GM21390 (cell line): ENCODE data around the gene TMEM198.

Experiments used
- ATAC-seq: cut with Tn5 transposase; IDR thresholded peaks from one replicate; pipeline ENCODE4 v1.9.1; 2021; ENCODE audit not compliant: unreplicated experiment

Gene TMEM198

DNA sequence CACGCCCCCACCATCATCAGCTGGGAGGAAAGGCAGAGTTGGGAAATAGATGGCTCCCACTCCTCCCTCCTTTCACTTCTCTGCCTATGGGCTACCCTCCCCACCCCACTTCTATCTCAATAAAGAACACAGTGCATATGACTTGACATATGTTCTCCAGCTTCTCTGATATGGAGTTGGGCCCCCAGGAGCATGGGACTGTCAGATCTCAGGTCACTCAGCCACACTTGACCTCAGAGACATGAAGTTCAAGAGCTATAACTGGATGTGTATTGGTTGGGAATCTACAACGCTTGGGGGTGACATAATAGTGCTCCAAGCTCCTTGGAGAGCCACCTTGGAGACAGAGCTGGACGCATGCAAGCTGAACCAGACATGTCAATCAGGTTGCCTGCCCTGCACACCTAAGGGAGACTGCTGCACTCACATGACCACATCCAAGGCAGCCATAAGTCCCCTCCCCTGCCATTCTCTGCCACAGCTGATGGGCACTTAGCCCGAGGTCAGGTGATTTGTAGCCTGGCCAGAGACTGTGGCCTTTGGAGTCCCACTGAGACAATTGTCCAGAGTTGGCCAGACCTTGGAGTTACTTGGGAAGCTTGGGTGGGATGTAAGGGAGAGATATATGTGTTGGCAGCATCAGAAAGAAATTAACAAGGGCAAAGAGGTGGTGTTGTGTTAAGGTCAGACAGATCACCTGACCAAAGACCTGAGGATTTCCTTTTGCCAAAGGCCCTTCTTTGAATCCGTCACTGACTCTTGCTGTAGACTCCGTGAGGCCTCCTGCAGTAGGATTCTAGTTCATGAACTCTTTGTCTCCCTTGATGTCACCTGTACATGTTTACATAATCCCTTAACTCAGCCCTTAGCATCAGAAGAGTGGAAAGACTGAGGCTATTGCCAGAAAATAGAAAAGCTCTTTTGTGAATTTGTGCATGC lies 32.0 kb downstream of the TMEM198 start:
- no peak for ATAC-seq

DNA sequence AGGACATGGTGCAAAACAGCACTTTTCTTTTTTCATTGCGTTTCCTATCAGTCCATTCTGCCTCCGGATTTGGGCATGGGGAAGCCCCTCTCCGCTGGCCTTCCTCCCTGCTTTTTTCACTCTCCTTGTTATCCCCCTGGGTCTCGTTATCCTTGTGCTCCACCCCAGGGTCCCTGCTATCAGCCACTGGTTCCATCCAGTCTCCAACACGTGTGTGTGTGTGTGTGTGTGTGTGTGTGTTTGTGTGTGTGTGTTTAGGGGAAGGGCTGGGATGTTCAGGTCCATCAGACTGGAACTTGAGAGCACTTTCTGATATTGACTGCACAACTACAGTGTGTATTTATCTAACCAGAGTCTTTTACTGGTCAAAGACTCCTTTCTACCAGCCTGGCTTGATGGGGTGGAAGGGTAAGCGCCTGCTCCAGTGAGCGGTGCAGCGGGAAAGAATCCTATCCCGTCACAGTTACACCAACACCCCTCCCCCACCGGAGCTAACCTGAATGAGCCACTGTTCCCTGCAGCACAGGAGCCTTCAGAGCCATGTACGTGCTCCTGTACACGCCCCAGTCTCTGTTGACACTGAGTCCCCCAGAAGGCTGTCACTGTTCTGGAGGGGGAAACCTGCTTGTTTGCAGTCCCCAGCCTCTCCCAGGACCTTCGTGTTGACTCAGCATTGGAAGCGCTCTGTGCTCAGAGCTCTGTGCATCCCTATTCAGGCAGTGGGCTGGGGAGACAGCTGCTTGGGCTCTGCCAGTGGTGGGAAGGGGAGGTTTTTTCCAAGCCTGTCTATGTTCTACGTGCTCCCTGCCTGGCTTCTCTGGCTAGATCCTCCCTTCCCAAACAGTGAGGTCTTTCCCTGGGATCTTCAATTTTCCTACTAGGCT lies 32.9 kb downstream of the TMEM198 start:
- no peak for ATAC-seq

DNA sequence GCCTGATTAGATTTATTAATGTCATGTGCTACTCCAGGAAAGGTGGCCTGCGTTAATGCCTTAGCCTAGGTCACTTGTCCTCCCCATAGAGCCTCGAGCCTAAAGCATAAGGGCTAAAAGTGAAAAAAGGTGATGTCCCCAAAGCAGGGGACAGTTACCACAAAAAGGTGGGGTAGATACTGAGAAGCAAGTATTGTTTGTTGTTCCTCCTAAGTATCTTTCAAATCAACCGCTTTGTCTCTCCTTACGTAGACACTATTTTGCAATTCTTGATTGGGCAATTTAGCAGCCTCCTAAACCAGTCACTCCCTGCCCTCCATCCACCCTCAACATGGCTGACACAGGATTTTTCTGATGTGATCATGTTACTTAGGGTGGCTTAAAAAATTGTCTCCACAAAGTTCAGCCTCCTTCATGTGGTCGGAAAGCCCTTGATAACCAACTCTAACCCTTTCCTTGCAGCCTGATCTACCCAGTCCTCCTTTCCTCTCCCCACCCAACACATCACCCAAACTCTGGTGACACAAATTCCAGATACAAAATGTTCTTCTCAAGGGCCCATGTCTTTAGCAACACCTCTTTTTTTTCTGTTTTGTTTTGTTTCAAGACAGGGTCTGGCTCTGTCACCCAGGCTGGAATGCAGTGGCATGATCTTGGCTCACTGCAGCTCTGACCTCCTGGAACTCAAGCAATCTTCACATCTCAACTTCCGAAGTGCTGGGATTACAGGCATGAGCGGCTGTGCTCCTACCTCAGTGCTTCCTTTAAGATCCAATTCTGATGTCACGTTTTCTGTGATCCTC lies 35.2 kb downstream of the TMEM198 start:
- no peak for ATAC-seq

DNA sequence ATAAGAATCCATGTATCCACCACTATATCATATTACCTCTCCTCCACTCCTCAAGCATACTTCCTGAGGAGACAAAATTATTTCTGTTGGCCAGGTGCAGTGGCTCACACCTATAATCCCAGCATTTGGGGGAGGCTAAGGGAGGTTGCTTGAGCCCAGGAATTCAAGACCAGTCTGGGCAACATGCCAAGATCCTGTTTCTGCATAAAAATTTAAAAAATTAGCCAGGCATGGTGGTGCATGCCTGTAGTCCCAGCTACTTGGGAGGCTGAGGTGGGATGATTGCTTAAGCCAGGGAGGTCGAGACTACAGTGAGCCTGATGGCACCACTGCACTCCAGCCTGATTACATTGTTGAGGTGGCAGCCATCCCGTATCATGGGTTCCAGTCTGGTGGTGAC lies 37.5 kb downstream of the TMEM198 start:
- no peak for ATAC-seq

DNA sequence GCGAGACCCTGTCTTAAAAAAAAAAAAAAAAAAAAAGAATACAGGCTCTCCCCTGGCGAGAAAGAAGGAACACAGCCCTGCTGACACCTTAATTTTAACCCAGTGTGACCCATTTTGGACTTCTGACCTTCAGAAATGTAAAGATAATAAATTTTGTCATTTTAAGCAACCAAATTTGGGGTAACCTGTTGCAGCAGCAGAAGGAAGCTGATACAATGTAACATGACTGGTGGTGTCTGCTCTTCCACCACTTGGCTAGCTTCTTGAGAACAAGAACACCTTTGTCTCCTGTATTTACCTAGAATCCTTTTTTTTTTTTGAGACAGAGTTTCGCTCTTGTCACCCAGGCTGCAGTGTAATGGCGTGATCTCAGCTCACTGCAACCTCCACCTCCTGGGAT lies 47.3 kb downstream of the TMEM198 start:
- no peak for ATAC-seq

DNA sequence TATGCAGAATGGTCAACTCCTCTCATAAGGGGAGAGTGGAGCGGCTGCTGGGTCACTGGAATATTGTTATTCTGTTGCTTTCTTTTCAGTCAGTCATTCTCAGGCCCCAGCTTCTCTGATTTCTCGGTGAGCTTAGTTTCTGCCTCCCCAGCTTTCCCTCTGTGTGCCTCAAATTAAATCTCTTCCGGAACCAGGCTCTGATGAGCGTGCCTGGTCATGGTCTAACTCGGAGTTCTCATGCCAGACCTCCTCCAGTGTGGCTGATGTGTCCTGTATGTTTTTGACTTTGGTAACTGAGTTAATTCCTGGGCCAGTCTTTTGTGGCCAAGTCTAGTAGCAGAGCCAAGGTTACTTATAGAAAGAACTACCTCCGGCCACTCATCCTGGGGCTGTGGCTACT lies 48.9 kb downstream of the TMEM198 start:
- ATAC-seq = no peak

DNA sequence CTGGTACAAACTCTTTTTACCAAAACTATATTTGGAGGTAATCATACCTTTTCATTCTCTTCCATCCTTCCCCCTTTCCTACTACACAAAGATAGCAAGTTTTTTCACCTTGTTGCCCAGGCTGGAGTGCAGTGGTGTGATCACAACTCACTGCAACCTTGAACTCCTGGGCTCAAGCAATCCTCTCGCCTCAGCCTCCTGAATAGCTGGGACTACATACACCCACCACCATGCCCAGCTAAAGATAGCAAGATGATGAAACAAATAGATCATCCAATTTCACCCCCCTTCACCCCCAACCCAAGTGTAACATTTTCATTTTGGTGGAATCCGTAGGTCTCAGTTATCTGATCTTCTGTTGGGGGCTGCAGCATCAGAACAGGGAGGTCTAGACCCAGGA lies 49.3 kb downstream of the TMEM198 start:
- no peak for ATAC-seq

DNA sequence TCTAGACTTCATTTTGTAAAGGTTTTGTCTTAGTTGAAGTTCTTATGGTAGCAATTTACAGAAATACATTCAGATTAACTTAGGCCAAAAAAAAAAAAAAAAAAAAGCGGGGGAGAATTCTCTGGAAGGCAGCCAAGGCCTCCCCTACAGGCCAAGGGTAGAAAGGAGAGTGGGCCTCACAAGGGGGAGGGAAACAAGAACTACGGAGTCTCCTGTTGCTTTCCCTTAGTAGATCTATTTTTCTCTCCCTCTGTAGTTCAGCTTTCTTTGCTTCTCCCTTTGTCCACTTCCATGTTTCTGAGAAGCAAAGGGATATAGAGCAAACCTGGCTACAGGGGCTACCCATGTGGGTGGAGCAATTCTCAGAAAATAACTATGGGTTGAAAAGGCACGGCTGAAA lies 51.4 kb downstream of the TMEM198 start:
- no peak for ATAC-seq

DNA sequence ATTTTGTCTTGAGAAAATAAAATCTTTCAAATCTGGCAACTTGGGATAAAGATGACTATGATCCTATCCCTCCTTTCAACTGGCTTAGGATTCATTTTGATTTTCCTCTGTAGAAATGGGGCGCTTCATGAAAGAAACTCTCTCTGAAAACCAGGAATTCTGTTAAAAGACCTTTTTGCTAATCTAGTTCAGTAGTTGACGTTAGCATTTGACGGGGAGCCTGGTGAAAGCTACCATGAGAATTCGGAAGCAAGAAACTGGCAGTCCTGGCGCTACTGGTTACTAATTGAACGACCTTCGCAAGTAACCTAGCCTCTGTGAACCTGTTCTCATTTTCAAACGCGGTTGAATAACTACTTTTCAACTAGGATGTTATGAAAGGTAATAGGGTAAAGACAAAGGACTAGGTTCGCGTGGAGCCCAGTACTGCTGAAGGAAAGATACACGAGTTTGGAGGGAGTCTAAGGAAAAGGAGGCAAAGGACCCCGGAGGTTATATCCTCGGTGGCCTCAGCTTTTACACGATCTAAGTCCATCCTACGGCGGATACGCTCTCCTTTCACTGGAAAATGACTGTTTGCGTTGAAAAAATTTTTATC lies 53.2 kb downstream of the TMEM198 start:
- peak; percentile 12 for ATAC-seq

DNA sequence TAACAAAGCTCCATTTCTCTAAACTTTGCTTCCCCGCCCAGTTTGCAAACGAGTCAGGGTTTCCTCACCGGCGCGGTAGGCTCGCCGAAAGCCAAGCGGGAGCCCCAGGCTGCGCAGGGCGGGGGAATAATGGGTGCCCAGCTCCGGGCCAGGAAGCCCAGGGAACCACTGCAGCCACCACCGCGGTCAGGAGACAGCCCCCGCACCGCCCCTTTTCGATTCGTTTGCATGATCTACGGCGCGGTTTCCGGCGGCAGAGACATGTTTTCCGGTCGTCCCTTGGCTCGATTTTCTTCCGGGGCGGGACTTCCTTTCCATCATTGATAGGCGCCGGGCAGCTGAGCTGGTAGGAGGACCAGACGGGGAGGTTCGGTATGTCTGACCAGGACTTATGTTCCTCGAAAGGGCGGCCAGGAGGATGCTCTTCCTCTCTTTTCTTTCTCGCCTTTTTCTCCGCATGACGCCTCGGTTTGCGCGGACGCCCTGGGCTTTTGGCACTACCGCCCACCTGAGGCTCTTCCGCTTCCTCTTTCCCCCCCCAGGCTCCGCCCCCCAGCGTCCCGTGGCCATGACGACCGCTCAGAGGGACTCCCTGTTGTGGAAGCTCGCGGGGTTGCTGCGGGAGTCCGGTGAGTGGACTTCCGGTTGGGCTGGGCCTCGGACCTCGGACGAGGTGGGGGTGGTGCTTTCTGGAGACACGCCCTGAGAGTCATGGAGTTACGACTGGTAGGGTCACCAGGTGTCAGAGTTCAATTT lies 53.9 kb downstream of the TMEM198 start, which contains the start of gene STK11IP:
TSS of gene STK11IP (plus strand) at position 306 of the 756 bp plus-strand sequence. CDS start at position 569, 263 bp downstream.
- ATAC-seq = peak; percentile 90

DNA sequence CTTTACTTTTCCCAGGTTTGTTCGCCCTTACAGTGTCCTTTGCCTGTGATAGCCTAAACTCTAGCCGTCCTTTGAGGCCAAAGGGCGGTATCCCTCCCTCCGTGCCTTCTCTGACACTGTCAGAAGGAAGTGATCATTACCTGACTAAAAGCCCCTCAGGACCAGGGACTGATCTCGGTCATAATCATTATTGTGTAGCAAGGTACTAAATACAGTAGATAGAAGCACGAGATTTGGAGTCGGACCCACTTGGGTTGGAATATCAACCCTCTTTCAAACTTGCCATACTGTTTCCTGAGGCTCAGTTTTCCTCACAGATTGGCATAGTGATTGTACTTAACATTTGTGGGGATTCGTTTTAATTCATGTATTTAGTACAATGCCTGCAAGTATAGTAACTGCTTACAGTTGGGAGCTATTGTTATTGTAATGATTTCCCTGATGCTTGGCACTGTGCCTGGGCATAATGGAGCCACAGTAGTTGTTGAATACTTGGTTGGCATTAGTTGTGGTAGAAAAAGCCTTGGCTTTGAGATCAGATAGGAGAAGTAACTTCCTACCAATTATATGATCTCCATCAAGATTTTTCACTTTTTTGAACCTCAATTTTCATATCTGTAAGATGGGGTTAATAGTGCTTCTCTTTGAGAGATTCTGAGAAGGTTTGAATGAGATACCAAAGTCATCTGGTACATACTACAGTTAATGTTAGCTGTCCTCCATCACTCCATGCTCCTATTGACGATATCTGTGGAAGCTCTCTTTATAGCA lies 54.7 kb downstream of the TMEM198 start:
- no peak for ATAC-seq
